Suppressor macrophage (primary cell): ENCODE measurements around the gene CACNA1A.
A peak's percentile ranks its signal among the peaks of the same experiment; 100 is the strongest.
"Not testable (repeated sequence)": the region's sequence is repeated elsewhere in the genome, so short reads cannot be mapped to it uniquely, and the experiment has no call there.

Source experiments
- DNase-seq, 4 experiments: peaks; one replicate each; pipeline ENCODE4 v3.0.0-alpha.2; 2020 to 2022

The CACNA1A gene

GRCh38 chr19:13270514-13271105, 235.7 kb downstream of the CACNA1A start:
- DNase-seq, result no peak

GRCh38 chr19:13269348-13269747, 236.9 kb downstream of the CACNA1A start:
- no peak for DNase-seq

DNA sequence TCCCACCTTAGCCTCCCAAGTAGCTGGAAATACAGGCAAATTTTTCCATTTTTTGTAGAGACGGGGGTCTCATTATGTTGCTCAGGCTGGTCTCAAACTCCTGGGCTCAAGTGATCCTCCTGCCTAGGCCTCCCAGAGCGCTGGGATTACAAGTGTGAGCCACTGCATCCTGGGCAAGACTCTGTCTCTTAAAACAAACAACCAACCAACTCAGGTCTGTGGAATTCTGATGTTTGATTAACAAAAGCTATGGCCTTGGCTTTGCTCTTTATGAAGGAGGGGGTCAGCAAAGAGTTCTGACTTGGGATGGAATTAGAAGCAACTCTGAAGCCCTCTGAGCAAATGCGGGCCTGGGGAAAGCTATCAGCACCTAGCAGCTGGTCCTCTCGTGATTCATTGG, 238.4 kb downstream of the CACNA1A start:
- DNase-seq, result no peak

DNA sequence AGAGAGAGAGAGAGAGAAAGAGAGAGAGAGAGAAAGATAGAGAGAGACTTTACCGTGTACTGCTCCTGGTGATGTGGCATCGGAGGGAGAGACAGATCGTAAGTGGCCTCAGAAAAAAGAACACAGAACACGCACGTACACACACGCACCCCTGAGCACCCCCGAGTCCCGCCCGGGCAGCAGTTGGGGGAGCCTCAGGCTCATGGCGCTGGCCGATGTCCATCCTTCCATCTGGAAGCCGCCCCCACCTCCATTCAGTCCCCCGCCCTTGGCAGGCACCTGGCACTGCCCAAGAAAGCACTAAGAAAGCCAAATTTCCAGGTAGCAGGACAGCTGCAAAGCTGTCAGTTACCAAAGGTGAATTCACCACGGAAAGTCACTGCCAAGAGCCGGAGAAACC, 239.1 kb downstream of the CACNA1A start:
- no peak for DNase-seq

- peak; percentile 46 to 84 (median 68) for DNase-seq
Observed at GRCh38 chr19:13262450-13262849, 243.8 kb downstream of the CACNA1A start.

- peak; percentile 84 to 95 (median 89) for DNase-seq
Observed at GRCh38 chr19:13260883-13261653, 245.2 kb downstream of the CACNA1A start.

DNA sequence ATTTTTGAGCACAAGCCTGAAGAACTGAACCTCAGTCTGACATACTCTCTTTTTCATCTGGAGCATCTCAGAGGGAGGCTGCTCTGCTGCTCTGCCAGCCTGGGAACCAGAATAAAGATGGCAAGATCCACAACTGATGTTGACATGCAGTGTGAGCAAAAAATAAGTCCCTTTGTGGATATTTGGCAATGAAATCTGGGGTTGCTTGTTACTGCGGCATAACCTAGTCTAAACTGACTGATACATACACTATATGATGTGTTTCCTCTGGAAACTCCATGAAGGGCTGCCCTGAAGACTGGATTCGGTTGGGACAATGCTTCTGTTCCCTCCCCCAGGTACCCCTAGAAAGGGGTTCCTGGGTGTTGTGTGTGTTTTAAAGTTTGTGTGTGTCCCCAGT, 249.4 kb downstream of the CACNA1A start:
- DNase-seq, result no peak

GRCh38 chr19:13256398-13256797, 249.9 kb downstream of the CACNA1A start:
- not testable (repeated sequence) for DNase-seq

DNA sequence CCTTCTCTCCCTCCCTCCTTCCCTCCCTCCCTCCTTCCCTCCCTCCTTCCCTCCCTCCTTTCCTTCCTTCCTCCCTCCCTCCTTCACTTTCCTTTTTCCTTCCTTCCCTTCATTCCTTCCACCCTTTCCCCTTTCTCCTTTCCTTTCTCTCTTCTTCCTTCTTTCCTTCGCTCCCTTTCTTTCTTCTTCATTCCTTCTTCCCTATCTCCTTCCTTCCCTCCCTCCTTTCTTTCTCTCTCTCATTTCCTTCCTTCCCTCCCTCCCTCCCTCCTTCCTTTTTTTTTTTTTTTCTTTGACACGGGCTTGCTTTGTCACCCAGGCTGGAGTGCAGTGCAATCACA, 250.6 kb downstream of the CACNA1A start:
- no peak for DNase-seq

DNA sequence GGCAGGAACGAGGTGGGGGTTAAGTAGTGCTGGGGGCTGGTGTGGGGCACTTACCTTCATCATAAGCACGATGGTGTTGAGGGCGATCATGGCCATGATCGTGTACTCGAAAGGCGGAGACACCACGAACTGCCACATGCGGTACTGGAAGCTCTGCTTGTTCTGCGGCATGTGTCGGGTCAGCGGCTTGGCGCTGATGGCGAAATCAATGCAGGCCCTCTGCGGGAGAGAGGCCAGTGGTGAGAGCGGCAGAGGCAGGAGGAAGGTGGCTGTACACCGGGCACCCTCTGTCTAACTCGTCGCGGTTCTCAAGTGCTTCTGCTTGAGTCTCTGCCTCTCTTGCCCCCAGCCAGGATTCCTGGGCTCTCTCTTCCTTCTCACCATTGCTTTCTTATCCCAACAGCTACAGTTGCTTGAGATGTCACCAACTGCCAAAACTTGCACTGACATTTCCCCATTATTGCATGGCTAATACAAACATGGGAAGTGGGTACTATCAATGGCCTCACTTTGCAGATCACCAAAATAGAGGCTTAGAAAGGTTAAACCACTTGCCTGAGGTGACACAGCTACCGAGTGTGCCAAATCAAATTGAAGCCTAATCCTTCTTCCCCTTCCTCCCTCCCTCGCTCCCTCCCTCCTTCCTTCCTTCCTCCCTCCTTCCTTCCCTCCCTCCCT, 251.1 kb downstream of the CACNA1A start:
- peak in 2 of 4 experiments; percentile 28 to 29 for DNase-seq

GRCh38 chr19:13252569-13253335, 253.5 kb downstream of the CACNA1A start:
- no peak for DNase-seq

DNA sequence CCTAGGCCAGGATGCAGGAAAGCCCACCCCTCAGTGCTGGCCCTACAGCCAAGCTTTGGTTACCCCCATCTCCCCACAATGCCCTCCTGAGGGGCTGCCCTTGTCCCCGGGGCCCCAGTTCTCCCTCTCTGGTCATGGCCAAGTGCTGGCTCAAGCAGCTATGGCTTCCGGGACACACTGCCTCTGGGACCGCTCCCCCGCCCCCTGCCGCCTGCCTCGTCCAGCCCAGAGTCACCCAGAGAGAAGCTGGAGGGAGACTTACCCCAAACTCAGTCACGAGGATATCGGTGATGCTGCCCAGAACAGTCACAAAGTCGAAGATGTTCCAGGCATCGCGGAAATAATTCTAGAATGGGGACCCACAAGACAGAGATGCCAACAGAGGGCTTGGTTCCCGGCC, 261.4 kb downstream of the CACNA1A start:
- no peak for DNase-seq

GRCh38 chr19:13241231-13242104, 264.8 kb downstream of the CACNA1A start:
- peak in 2 of 4 experiments; percentile 15 to 25 for DNase-seq

DNA sequence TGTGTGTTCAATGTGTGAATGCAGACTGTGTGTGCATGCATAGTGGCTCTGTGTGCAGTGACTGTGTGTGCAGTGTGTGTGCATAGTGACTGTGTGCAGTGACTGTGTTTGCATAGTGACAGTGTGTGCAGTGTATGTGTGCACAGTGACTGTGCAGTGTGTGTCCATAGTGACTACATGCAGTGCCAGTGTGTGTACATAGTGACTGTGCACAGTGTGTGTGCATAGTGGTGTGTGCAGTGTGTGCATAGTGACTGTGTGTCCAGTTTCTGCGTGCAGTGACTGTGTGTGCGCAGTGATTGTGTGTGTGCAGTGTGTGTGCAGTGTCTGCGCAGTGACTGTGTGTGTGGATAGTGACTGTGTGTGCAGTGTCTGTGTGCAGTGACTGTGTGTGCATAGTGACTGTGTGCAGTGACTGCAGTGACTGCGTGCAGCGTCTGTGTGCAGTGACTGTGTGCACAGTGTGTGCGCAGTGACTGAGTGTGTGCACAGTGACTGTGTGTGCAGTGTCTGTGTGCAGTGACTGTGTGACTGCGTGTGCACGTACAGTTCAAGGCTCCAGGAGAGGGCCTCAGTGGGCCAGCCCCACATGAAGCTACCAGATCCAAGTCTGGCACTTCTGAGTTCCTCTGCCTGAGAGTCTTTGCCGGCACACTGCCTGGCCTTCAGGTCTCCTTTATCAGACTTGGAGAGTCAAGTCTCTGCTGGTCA, 265.8 kb downstream of the CACNA1A start:
- peak in 1 of 4 experiments; percentile 21 for DNase-seq

DNA sequence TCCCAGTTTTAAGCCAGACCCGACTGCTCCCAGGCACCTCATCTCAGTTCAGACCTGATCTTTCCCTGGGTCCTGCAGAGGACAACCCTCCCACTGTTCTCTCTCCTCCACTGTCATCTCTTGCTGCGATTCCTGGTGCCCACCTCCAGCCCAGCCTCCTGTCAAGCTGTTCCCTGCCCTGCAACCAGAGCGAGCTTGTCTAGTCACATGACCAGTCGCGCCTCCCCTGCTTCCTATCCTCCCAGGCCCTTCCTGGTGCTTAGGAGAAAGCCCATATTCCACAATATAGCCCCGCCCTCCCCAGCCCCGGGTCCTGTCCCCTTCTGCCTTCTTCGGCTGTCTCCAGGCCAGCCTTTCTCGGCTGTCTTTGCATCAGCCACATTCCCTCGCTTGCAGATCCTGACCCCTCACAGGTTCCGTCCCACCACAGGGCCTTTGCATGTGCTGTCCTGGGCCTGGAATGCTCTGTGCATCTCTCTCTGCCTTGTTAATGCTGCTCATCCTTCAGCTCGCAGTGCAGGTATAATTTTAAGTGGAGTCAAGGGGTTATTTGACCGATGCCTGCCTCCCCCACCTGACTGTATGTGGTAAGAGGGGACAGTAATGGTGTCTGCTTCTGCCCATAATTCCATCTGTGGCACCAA, 267.3 kb downstream of the CACNA1A start:
- no peak for DNase-seq

- peak in 2 of 4 experiments; percentile 63 to 79 for DNase-seq
Observed at GRCh38 chr19:13234518-13234917, 271.8 kb downstream of the CACNA1A start.

DNA sequence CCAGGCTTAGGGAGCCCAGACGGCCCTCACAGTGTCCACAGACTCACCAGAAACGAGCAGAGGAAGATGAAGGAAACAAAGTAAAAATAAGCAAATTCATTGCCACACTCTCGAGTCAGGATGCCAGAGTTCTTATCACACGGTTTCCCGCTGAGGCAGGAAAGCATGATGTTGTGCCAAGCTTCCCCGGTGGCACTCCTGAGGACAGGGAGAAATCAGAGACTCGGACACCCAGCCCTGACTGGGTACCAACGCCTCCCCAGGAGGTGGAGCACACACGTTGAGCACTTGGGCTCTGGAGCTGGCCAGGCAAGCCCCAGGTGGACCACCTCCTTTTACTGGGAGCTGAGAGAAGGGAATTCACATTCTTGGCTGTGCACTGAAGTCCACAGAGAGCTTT, 274.6 kb downstream of the CACNA1A start:
- DNase-seq, result no peak

DNA sequence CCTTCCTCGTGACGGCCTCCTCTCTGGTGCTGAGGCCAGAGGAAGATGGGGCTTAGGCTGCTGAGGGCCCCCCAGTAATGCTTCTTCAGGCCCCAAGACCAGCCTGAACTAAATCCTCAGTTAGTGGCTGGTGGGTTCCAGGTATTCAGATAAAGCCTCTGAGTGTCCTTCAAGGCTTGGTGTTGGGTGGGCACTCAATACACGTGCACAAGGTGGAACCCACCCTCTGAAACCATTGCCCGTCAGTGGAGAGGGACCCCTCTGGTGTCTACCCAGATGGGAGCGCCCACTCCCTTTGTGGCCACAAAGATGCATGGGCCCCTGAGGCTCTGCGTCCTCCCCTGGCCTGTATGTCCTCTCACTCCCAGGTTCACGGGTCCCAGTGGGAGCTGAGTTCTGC, 277.0 kb downstream of the CACNA1A start:
- no peak for DNase-seq

- no peak for DNase-seq
Observed at GRCh38 chr19:13228561-13228960, 277.7 kb downstream of the CACNA1A start.

DNA sequence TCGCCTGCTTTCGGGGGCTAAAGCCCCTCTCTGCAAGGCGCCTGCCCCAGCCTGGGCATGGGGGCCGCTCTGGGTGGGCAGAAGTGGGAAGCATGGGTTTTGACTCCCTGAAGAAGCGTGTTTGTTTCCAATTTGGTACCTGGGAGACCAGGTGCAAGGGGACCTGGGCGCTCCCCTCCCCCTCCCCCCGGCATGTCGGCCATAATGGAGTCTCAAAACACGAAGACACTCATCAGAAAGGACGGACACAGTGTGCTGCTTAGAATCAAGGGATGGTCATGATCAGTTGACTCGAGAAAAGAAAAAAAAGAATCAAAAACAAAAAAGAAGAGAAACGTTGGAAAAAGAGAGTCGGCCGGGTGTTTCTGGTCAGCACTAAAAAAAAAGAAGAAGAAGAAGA, 279.3 kb downstream of the CACNA1A start:
- no peak for DNase-seq
